Ascending aorta (tissue), 2 donors: ENCODE measurements around the gene NINJ2. TPM values are rescaled to one million over a fixed set of nuclear protein-coding genes. Genes with fewer than 3 reads are reported as not detected.

Experiments used
- DNase-seq, 2 donors: peaks; one replicate each; pipeline ENCODE4 v3.0.0-alpha.2; 2019; ENCODE audit warnings: low spot score in 2 of 2
- H3K27ac ChIP-seq, 2 donors: fragments of 200-600 bp; sonication (generic); one replicate each; pipeline ENCODE4 v1.5.1; 2016 to 2017; ENCODE audit warnings: mild to moderate bottlenecking in 1 of 2
- H3K27me3 ChIP-seq: fragments of 200-600 bp; sonication (generic); one replicate; pipeline ENCODE4 v1.5.1; 2017
- H3K36me3 ChIP-seq, 2 donors: fragments of 200-600 bp; sonication (generic); one replicate each; pipeline ENCODE4 v1.5.1; 2016
- H3K4me1 ChIP-seq, 2 donors: fragments of 200-600 bp; sonication (generic); one replicate each; pipeline ENCODE4 v1.5.1; 2016 to 2017; ENCODE audit warnings: mild to moderate bottlenecking in 1 of 2
- H3K4me3 ChIP-seq, 2 donors: fragments of 200-600 bp; sonication (generic); one replicate each; pipeline ENCODE4 v1.5.1; 2016 to 2017; ENCODE audit warnings: mild to moderate bottlenecking in 1 of 2
- H3K9me3 ChIP-seq, 2 donors: fragments of 200-600 bp; sonication (generic); one replicate each; pipeline ENCODE4 v1.5.1; 2016
- CTCF ChIP-seq, 3 experiments: fragments of 200-600 bp in 2 of 3; fragments of 450-650 bp in 1 of 3; sonication (generic) in 2 of 3; IDR thresholded peaks; one replicate each; pipeline ENCODE4 v1.5.1; 2016 to 2019; ENCODE audit warnings: antibody characterized with exemption in 3 of 3, mild to moderate bottlenecking in 1 of 3, moderate library complexity in 1 of 3
- intact Hi-C: fragments of 100-400 bp; cut with DNase I; formaldehyde crosslinking; loops from one replicate; pipeline ENCODE4 v1.15.1; 2023
- total RNA-seq: library from RNA; depleted of rRNA; stranded (reverse); fragments of >200 nt; gene quantifications from one replicate; pipeline ENCODE4 v1.1.0, GENCODE V29; 2016

Gene NINJ2
- total RNA-seq, 1 donor from 2014 or later: 24.1 TPM

DNA sequence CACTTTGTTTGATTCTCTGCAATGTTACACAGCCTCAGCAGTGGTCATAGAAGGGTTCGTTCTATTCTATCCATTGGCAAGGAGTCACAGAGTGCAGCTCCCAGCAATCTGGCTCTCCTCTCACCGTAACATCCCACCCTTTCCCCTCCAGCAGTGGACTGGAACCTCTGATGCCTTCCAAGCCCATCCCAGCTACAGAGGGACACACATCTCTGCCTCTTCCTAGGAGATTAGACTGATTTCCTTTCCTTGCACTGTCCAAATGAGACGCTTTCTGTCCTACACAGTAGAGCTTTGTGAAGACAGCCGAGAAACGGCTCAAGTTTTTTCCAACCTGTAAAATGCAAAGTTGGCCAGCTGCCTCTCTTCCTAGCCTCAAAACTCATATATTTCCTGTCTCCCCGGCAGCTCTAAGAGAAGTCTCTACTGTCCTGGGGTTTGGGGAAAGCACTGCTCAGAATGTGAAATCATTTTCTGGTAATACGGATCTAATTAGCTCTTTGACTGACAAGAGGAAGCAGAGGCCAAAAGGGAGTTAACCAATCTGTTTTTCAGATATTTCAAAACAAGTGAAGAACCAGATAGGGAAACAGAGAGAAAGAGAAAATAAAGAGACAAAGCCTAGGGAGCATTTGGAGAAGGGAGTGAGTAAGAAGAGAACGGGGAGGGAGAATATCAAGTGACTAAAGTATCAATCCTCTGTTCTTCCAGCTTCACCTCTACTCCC is 516 bp downstream of the NINJ2 start:
- no peak overlapping the region for H3K27ac ChIP-seq
- no peaks in the 10 kb centered on the region for H3K36me3 ChIP-seq
- intact Hi-C loops: no loop called here
- no peaks in the 10 kb centered on the region for H3K9me3 ChIP-seq
- peaks cover 0 to 5% of the 10 kb centered on the region in 2 donors for H3K4me1 ChIP-seq
- TF ChIP-seq CTCF (IDR thresholded peaks at IDR 0.05): no peak
- H3K27me3 ChIP-seq: no peaks in the 10 kb centered on the region
- H3K4me3 ChIP-seq: peak overlapping the region in 1 of 2 donors; percentile 48
- DNase-seq: peak in 1 of 2 donors; percentile 48

DNA sequence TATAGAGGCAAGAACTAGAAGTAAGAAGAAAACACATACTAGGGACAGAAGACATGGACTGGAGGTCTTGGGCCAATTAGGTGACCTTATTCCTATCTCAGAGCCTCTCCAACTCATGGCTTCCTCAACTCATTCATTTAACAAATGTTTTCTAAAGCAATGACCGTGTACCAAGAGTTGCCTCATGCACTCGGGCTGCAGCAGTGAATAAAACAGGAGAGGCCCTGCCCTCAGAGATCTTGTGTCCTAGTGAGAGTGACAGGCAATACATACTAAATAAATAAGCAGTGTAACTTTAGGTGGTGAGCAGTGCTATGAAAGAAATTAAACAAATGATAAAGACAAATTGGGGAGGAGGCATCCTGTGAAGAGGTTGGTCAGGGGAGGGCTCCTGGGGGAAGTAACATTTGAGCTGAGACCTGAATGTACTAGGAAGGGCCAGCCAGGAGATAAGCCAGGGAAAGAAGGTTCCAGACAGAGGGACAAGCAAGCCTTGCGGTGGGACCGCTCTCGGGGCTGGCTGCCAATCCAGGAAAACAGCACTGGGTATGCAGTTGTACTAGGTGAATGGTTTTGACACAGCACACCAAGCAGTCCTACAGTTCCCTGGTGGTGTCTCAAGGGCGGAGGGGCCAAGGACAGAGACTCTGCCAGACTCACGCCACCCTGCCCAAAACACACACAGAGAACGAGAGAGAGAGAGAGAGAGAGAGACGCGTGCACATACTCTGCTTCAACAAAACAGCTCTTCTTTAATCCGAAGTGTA is 1.3 kb downstream of the NINJ2 start:
- peak in 1 of 2 donors; percentile 59 for DNase-seq
- Histone ChIP-seq H3K9me3 (no peaks in the 10 kb centered on the region), H3K4me3 (peak overlapping the region in 1 of 2 donors; percentile 48), H3K27me3 (no peaks in the 10 kb centered on the region), H3K27ac (no peak overlapping the region), H3K36me3 (no peaks in the 10 kb centered on the region), H3K4me1 (peaks cover 0 to 5% of the 10 kb centered on the region in 2 donors)
- intact Hi-C loops: no loop called here
- no peak for TF ChIP-seq CTCF (IDR thresholded peaks at IDR 0.05)

- no peaks in the 10 kb centered on the region for H3K36me3 ChIP-seq
- H3K27ac ChIP-seq: no peak overlapping the region
- peak in 1 of 2 donors; percentile 44 for DNase-seq
- no peaks in the 10 kb centered on the region for H3K9me3 ChIP-seq
- peaks cover 0 to 5% of the 10 kb centered on the region in 2 donors for H3K4me1 ChIP-seq
- no peak for TF ChIP-seq CTCF (IDR thresholded peaks at IDR 0.05)
- no peaks in the 10 kb centered on the region for H3K27me3 ChIP-seq
- H3K4me3 ChIP-seq: no peak overlapping the region
- intact Hi-C loops: no loop called here
These were observed 4.1 kb downstream of the NINJ2 start for GRCh38 chr12:659090-659683.

DNA sequence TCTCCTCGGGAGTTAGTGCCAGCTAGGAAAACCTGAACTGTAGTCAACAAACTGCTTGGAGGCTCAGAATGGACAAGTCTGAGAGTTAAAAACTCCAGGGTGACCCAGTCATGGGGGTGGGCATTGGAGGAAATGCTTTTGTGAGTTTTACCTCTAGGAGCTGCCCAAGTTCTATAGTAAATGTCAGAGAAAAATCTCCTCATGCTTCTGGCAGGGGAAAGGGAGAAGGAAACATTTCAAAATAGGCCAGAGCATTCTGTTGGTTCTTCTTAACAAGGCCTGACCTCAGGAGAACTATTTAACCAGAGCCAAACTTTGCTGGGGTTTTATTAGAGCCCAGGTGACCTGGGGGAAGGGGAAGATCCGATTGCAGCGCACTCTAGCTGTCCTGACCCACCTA is 12.3 kb downstream of the NINJ2 start:
- intact Hi-C loops: no loop called here
- Histone ChIP-seq H3K4me1 (peaks cover 8 to 11% of the 10 kb centered on the region in 2 donors), H3K36me3 (no peaks in the 10 kb centered on the region), H3K4me3 (no peak overlapping the region), H3K9me3 (no peaks in the 10 kb centered on the region), H3K27ac (no peak overlapping the region), H3K27me3 (no peaks in the 10 kb centered on the region)
- no peak for TF ChIP-seq CTCF (IDR thresholded peaks at IDR 0.05)
- no peak for DNase-seq

DNA sequence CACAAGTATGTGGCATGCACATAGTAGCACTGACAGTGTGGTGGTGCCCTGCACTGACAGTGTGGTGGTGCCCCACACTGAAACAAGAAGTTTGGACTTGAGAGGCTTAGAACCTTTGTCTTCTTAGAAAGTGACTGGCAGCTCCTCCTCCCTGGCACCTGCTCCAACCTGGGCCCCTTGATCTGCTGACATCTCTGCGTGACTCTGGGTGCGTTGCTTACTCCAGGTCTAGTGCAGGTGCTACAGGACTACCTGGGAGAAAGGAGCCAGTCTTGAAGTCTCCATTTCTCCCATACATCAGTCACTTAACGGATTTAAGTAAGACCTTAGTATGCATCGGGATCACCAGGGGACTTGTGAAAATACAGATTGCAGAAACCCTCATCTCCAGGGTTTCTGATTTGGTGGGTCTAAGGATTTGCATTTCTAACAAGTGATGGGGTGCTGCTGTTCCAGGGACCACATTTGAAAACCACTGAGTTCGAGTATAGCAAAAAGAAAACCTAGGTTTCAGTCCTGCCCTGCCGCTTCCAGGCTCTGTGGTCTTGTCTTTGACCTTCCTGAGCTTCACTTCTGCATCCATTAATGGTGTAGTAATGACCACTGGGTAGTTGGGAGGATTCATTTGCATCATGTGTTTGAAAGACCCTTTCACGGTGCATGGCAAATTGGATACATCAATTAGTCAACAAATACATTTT is 15.7 kb downstream of the NINJ2 start:
- peaks cover 18 to 36% of the 10 kb centered on the region in 2 donors for H3K4me1 ChIP-seq
- intact Hi-C loops: loop anchor here (2.0 kb wide), 1 partner anchor 15 kb away; no protein-coding TSS in a partner anchor

More for the DNA sequence above, 15.7 kb downstream of the NINJ2 start:
- no peaks in the 10 kb centered on the region for H3K36me3 ChIP-seq
- DNase-seq: peak in 1 of 2 donors; percentile 58
- no peaks in the 10 kb centered on the region for H3K9me3 ChIP-seq
- no peaks in the 10 kb centered on the region for H3K27me3 ChIP-seq
- H3K4me3 ChIP-seq: no peak overlapping the region
- H3K27ac ChIP-seq: peak overlapping the region; percentile 97 to 99
- no peak for TF ChIP-seq CTCF (IDR thresholded peaks at IDR 0.05)
